CD4-positive, alpha-beta T cell (primary cell): ENCODE measurements around the gene RTN3. TPM values are rescaled to one million over a fixed set of nuclear protein-coding genes. Genes with fewer than 3 reads are reported as not detected.

Experiments
- ATAC-seq: fragments of 200-7000 bp; cut with Tn5 transposase; one replicate; pipeline ENCODE4 v1.10.0; 2022; ENCODE audit warnings: mild to moderate bottlenecking; ENCODE audit not compliant: poor library complexity
- CTCF ChIA-PET: fragments of 350-600 bp; sonication (Branson Sonifier 250); formaldehyde crosslinking; loops from one replicate; lab custom pipeline; 2021; ENCODE audit warnings: antibody characterized with exemption, inconsistent platforms; lab: Charles Lee
- POLR2A ChIA-PET: fragments of 350-600 bp; sonication (Branson Sonifier 250); formaldehyde crosslinking; loops from one replicate; lab custom pipeline; 2021; ENCODE audit warnings: antibody characterized with exemption, inconsistent platforms; lab: Charles Lee
- DNase-seq, 14 experiments: peaks; one replicate each; pipeline ENCODE4 v3.0.0-alpha.2; 2013 to 2020; ENCODE audit warnings: mixed read lengths in 2 of 14
- H3K27ac ChIP-seq, 2 donors: one replicate each; pipeline versions ENCODE4 v1.5.1 to v1.7.0; 2013; ENCODE audit warnings: low read length in 2 of 2, low read depth in 1 of 2, mild to moderate bottlenecking in 1 of 2
- H3K27me3 ChIP-seq, 2 experiments: 1 replicate in 1 of 2; 2 replicates in 1 of 2; pipeline versions ENCODE4 v1.6.1 to v1.7.0; 2013; ENCODE audit warnings: low read length in 2 of 2, control low read depth in 1 of 2, mild to moderate bottlenecking in 1 of 2, moderate library complexity in 1 of 2; ENCODE audit not compliant: insufficient read depth in 2 of 2, control insufficient read depth in 1 of 2
- H3K36me3 ChIP-seq: one replicate; pipeline ENCODE4 v1.6.1; 2013; ENCODE audit warnings: low read length, control low read depth; ENCODE audit not compliant: insufficient read depth
- H3K4me1 ChIP-seq: one replicate; pipeline ENCODE4 v1.6.1; 2013; ENCODE audit warnings: low read length, control low read depth; ENCODE audit not compliant: insufficient read depth
- H3K4me3 ChIP-seq: one replicate; pipeline ENCODE4 v1.5.1; 2013; ENCODE audit warnings: mild to moderate bottlenecking, low read length, moderate library complexity
- H3K9me3 ChIP-seq, 2 experiments: 1 replicate in 1 of 2; 2 replicates in 1 of 2; pipeline versions ENCODE4 v1.6.1 to v1.7.0; 2013; ENCODE audit warnings: low read length in 2 of 2, mild to moderate bottlenecking in 2 of 2, control low read depth in 1 of 2, moderate library complexity in 1 of 2; ENCODE audit not compliant: control insufficient read depth in 1 of 2, insufficient read depth in 1 of 2
- H3K27ac Mint-ChIP-seq: one replicate; pipeline ENCODE4 v1.8.0; 2020; ENCODE audit warnings: mixed read lengths
- H3K27me3 Mint-ChIP-seq: one replicate; pipeline ENCODE4 v1.8.0; 2021; ENCODE audit warnings: mixed read lengths
- H3K36me3 Mint-ChIP-seq: one replicate; pipeline ENCODE4 v1.8.0; 2021; ENCODE audit warnings: low read depth, mixed read lengths
- H3K4me1 Mint-ChIP-seq: one replicate; pipeline ENCODE4 v1.8.0; 2021; ENCODE audit warnings: low read depth, mixed read lengths
- H3K4me3 Mint-ChIP-seq: one replicate; pipeline ENCODE4 v1.8.0; 2020; ENCODE audit warnings: mild to moderate bottlenecking, mixed read lengths
- H3K9me3 Mint-ChIP-seq: one replicate; pipeline ENCODE4 v1.8.0; 2020; ENCODE audit warnings: mixed read lengths
- intact Hi-C, 2 experiments: fragments of 100-400 bp; cut with DNase I in 1 of 2; cut with micrococcal nuclease in 1 of 2; formaldehyde crosslinking; loops; one replicate each; pipeline versions ENCODE4 v1.15.1 to v1.9.0; 2023 to 2025; cut with DNase I, micrococcal nuclease
- total RNA-seq, 174 experiments: library from RNA in 2 of 174; stranded (reverse) in 2 of 174; gene quantifications; one replicate each; pipeline ENCODE4 v1.2.3 and lab custom pipeline; 2021 to 2026
- TF ChIP-seq, protein P1 (sequence below): fragments of 200-600 bp; IDR thresholded peaks from one replicate; pipeline ENCODE4 v1.8.0; 2022; ENCODE audit warnings: antibody characterized with exemption, mild to moderate bottlenecking

Gene RTN3
- total RNA-seq, 2 experiments from 2014 or later, result 16.4 to 17.6 TPM

DNA sequence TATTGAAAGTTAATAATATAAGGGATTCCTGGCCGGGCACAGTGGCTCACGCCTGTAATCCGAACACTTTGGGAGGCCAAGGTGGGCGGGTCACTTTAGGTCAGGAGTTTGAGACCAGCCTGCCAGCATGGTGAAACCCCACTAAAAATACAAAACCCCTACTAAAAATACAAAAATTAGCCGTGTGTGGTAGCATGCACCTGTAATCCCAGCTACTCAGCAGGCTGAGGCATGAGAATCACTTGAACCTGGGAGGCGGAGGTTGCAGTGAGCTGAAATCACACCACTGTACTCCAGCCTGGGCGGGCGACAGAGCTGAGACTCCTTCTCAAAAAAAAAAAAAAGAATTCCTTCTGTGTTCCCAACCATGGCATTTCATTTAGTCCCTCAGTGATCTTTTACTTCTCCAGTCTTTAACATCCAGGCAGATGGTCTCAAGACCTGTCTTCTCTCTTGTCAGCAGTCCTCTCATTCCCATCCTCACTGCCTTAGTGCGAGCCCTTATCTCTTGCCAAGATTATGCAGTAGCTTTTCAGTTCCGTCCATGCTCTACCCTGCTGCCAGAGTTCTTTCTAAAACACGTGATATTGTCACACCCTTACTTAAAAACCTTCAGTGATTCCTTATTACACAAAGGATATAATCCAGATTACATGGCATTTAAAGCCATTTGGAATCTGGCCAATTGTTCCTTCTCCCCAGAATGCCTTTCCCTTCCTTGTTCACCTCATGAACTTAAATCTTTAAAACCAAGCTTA is 17.9 kb downstream of the RTN3 start:
- intact Hi-C loops, result no loop called here
- Histone ChIP-seq H3K4me1 (no peaks in the 10 kb centered on the region), H3K27me3 (no peaks in the 10 kb centered on the region), H3K27ac (no peak overlapping the region), H3K4me3 (no peak overlapping the region), H3K36me3 (peaks cover 4% of the 10 kb centered on the region), H3K9me3 (no peaks in the 10 kb centered on the region)
- POLR2A ChIA-PET, result no interaction called here
- H3K36me3 Mint-ChIP-seq, result peaks cover 8% of the 10 kb centered on the region
- no peak overlapping the region for H3K4me3 Mint-ChIP-seq
- CTCF ChIA-PET, result interaction anchor here (0.6 kb wide), 1 partner anchor 351 kb away, joined by 4 read pairs; no protein-coding TSS in a partner anchor
- no peaks in the 10 kb centered on the region for H3K9me3 Mint-ChIP-seq
- ATAC-seq (no peak), DNase-seq (no peak)
- TF ChIP-seq, protein P1, sequence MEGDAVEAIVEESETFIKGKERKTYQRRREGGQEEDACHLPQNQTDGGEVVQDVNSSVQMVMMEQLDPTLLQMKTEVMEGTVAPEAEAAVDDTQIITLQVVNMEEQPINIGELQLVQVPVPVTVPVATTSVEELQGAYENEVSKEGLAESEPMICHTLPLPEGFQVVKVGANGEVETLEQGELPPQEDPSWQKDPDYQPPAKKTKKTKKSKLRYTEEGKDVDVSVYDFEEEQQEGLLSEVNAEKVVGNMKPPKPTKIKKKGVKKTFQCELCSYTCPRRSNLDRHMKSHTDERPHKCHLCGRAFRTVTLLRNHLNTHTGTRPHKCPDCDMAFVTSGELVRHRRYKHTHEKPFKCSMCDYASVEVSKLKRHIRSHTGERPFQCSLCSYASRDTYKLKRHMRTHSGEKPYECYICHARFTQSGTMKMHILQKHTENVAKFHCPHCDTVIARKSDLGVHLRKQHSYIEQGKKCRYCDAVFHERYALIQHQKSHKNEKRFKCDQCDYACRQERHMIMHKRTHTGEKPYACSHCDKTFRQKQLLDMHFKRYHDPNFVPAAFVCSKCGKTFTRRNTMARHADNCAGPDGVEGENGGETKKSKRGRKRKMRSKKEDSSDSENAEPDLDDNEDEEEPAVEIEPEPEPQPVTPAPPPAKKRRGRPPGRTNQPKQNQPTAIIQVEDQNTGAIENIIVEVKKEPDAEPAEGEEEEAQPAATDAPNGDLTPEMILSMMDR, result no peak
- no peaks in the 10 kb centered on the region for H3K27me3 Mint-ChIP-seq
- no peak overlapping the region for H3K27ac Mint-ChIP-seq
- peaks cover 10% of the 10 kb centered on the region for H3K4me1 Mint-ChIP-seq

DNA sequence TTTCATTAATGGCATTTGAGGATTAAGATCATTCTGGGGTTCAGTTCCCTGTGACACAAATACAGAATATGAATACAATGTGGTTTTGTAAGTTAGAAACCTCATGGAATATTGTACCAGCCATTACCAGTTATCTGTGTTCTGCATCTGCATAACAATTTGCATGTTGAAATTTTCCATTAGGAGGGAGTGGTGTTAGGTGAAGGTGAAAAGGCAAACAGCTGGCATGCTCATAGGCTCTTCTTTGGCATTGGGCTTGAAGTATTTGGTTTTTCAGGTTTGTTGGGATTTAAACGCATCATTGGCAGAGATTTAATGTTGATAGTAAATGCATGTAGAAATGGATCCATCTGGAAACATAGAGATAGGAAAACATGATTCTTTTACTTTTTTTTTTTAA is 18.6 kb downstream of the RTN3 start:
- Mint-ChIP-seq H3K27ac (no peak overlapping the region), H3K36me3 (peaks cover 8% of the 10 kb centered on the region), H3K4me3 (no peak overlapping the region), H3K27me3 (no peaks in the 10 kb centered on the region), H3K9me3 (no peaks in the 10 kb centered on the region), H3K4me1 (peaks cover 10% of the 10 kb centered on the region)
- no peak overlapping the region for H3K4me3 ChIP-seq
- TF ChIP-seq, protein P1, result no peak
- no peak overlapping the region for H3K27ac ChIP-seq
- no peaks in the 10 kb centered on the region for H3K4me1 ChIP-seq
- no peaks in the 10 kb centered on the region for H3K27me3 ChIP-seq
- no peaks in the 10 kb centered on the region for H3K9me3 ChIP-seq
- H3K36me3 ChIP-seq, result peaks cover 4% of the 10 kb centered on the region
- ChIA-PET CTCF (interaction anchor here (0.6 to 1.3 kb wide), 2 partner anchors 350 to 1643 kb away, joined by 4 read pairs; no protein-coding TSS in a partner anchor), POLR2A (no interaction called here)
- ATAC-seq (no peak), DNase-seq (no peak)
- intact Hi-C loops, result no loop called here

DNA sequence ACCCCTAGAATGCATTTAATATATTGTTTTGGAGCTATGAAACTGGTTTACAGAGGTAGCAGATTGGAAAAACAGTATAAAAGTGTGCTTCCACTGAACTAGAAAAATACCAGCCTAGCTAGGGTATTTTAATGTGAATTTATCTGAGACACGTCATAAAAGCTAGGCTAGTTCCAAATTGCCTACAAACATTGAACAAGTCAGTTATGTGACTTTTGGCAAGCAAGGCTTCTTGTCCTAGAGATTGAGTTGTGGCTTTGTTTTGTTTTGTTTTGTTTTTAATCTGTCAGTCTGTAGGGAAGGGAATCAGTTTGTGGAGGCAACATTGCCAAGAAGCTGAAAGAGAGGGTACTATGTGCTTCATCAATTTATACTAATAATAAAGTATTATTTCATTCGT is 24.2 kb downstream of the RTN3 start:
- CTCF ChIA-PET, result no interaction called here
- H3K27ac Mint-ChIP-seq, result no peak overlapping the region

More for the DNA sequence above, 24.2 kb downstream of the RTN3 start:
- Histone ChIP-seq H3K27me3 (no peaks in the 10 kb centered on the region), H3K9me3 (no peaks in the 10 kb centered on the region), H3K36me3 (peaks cover 3% of the 10 kb centered on the region), H3K27ac (no peak overlapping the region), H3K4me1 (no peaks in the 10 kb centered on the region), H3K4me3 (no peak overlapping the region)
- H3K4me3 Mint-ChIP-seq, result no peak overlapping the region
- POLR2A ChIA-PET, result interaction anchor here (0.7 to 0.9 kb wide), 2 partner anchors 30 to 50 kb away, joined by 3 read pairs; no protein-coding TSS in a partner anchor
- H3K4me1 Mint-ChIP-seq, result no peaks in the 10 kb centered on the region
- H3K27me3 Mint-ChIP-seq, result no peaks in the 10 kb centered on the region
- ATAC-seq, result no peak
- H3K9me3 Mint-ChIP-seq, result no peaks in the 10 kb centered on the region
- H3K36me3 Mint-ChIP-seq, result no peaks in the 10 kb centered on the region
- no peak for DNase-seq
- TF ChIP-seq, protein P1, result no peak
- intact Hi-C loops, result no loop called here
